Neural crest cell (in vitro differentiated cells): ENCODE results near the gene CHRDL2. TPM values are rescaled to one million over a fixed set of nuclear protein-coding genes. Genes with fewer than 3 reads are reported as not detected.
A peak's percentile ranks its signal among the peaks of the same experiment; 100 is the strongest.

Source experiments
- DNase-seq: peaks from one replicate; pipeline ENCODE4 v3.0.0; 2021; ENCODE audit warnings: low read depth, mixed read lengths, low spot score
- H3K27ac Mint-ChIP-seq: one replicate; pipeline ENCODE4 v1.8.0; 2021; ENCODE audit warnings: mild to moderate bottlenecking, mixed read lengths; ENCODE audit not compliant: unreplicated experiment
- H3K27me3 Mint-ChIP-seq: 2 replicates; pipeline ENCODE4 v1.8.0; 2021; ENCODE audit warnings: low read depth, mild to moderate bottlenecking, mixed read lengths
- H3K36me3 Mint-ChIP-seq: 2 replicates; pipeline ENCODE4 v1.8.0; 2021; ENCODE audit warnings: low read depth, mild to moderate bottlenecking, mixed read lengths
- H3K4me1 Mint-ChIP-seq: 2 replicates; pipeline ENCODE4 v1.8.0; 2021; ENCODE audit warnings: mixed read lengths
- H3K4me3 Mint-ChIP-seq: one replicate; pipeline ENCODE4 v1.8.0; 2021; ENCODE audit warnings: mild to moderate bottlenecking, mixed read lengths
- H3K9me3 Mint-ChIP-seq: 2 replicates; pipeline ENCODE4 v1.8.0; 2021; ENCODE audit warnings: mixed read lengths
- CTCF ChIP-seq: fragments of 200-600 bp; sonication (generic); conservative IDR thresholded peaks from 2 replicates; pipeline ENCODE4 v1.5.0; 2021; ENCODE audit warnings: antibody characterized with exemption, mild to moderate bottlenecking
- total RNA-seq: library from RNA; stranded (reverse); gene quantifications from 2 replicates; pipeline ENCODE4 v1.2.1, GENCODE V29; 2021

Gene CHRDL2
- total RNA-seq, 1 donor from 2014 or later = 0.35 TPM

DNA sequence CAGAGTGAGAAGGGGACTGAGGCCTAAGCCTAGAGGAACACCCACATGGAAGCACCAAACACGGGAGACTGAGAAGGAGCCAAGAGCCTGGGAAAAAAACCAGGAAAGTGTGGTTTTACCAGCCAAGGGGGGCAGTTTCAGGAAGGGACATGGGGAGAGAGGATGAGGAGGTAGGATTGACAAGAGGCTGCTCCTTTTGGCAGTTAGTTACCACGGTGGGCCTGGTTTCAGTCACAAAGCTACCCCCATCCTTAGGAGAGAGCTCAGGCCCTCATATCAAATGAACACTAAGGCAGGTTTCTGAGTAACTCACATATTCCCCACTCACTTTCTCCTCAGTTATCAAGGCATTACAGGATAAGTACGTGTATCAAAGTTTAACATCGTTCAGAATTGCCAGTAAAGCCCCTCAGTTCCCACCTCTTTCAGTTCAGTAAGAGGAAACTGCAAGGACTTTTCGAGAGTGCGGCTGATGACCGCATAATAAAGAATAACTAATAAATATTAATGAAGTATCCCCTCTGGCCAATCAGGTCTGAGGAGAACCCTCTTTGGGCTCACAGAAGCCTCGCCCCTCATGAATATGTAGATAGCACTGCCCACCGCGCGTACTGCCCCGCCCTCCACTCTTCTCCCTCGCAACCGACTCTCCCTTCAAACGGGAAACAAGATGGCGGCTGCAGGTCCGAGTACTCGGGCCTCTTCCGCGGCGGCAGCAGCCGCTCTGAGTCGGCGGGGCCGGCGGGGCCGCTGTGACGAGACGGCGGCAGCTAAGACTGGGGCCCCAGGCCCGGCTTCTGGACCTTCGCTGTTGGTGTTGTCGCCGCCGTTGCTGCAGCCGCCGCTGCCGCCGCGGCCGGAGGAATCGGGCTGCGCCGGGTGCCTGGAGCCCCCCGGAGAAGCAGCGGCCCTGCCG lies 17.2 kb upstream of the CHRDL2 start, which contains the start of gene RNF169:
TSS of gene RNF169 (plus strand) at position 639 of the 916 bp plus-strand sequence. CDS start at position 671, 32 bp downstream.
- H3K9me3 Mint-ChIP-seq = no peaks in the 10 kb centered on the region
- H3K36me3 Mint-ChIP-seq = peaks cover 3% of the 10 kb centered on the region
- peaks cover 30% of the 10 kb centered on the region for H3K4me1 Mint-ChIP-seq
- peak within 1 kb of the TSS; percentile 99 for H3K4me3 Mint-ChIP-seq
- TF ChIP-seq CTCF = no peak
- H3K27ac Mint-ChIP-seq = peak within 1 kb of the TSS; percentile 95
- no peaks in the 10 kb centered on the region for H3K27me3 Mint-ChIP-seq
- peak; percentile 85 for DNase-seq

DNA sequence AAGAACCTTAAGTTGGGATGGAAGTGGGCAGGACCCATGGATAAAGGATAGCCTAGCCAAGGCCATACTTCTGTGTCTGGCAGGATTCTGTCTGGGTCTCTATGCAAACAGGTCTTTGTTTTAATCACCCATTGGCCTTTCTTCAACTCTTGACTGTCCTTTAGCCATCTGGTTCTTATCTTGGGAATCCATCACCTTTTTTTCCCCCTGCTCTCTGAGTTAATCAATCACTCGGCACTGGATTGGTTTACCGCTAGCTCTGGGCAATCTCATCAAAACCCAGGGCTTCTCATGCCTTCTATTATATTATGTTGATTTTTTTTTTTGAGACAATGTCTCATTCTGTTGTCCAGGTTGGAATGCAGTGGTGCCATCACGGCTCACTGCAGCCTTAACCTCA lies 15.6 kb upstream of the CHRDL2 start:
- no peak overlapping the region for H3K4me3 Mint-ChIP-seq
- no peaks in the 10 kb centered on the region for H3K27me3 Mint-ChIP-seq
- DNase-seq = no peak
- peaks cover 30% of the 10 kb centered on the region for H3K4me1 Mint-ChIP-seq
- H3K36me3 Mint-ChIP-seq = peaks cover 3% of the 10 kb centered on the region
- no peak for TF ChIP-seq CTCF
- no peaks in the 10 kb centered on the region for H3K9me3 Mint-ChIP-seq
- no peak overlapping the region for H3K27ac Mint-ChIP-seq

DNA sequence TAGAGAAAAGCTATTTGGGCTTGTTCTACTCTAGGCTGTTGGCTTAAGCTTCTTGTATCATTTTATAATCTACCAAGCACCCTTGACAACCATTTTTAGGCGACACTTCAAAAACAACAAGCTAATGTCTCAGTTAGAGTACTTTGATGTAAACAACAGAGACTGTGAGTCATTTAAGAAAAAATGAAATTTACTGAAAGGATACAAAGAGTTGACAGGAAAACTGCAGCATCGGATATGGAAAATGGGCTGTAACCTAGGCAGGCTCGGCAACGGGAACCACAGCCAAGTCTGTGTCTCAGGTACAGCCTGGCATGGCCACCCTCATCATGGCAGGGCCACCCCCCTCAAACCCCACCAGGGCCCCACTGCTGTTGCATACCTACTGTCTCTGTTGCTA lies 13.1 kb upstream of the CHRDL2 start:
- H3K27me3 Mint-ChIP-seq = peaks cover 4% of the 10 kb centered on the region
- H3K4me3 Mint-ChIP-seq = no peak overlapping the region
- no peak for DNase-seq
- no peak overlapping the region for H3K27ac Mint-ChIP-seq
- H3K9me3 Mint-ChIP-seq = peaks cover 4% of the 10 kb centered on the region
- TF ChIP-seq CTCF = no peak
- peaks cover 14% of the 10 kb centered on the region for H3K4me1 Mint-ChIP-seq
- H3K36me3 Mint-ChIP-seq = no peaks in the 10 kb centered on the region

DNA sequence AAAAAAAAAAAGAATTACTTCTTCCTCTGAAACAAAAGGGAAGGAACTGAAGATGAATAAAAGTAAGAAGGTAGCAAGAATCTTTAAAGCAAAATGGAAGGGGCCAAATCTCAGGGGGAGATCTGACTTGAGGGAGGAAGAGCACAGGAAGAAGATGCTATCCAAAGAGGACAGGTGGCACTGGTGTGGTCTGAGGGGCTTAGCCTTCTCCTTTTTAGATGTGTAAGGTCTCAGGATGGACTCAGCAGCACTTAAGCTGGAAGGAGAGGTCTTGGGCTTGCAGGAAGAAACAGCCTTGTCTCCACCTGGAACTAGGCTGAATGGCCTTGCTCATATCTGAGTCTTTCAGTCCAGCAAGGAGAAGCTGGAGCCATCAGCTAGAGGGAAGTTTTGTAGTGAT lies 12.4 kb upstream of the CHRDL2 start:
- no peaks in the 10 kb centered on the region for H3K36me3 Mint-ChIP-seq
- H3K27me3 Mint-ChIP-seq = peaks cover 9% of the 10 kb centered on the region
- no peak for TF ChIP-seq CTCF
- H3K9me3 Mint-ChIP-seq = peaks cover 4% of the 10 kb centered on the region
- H3K4me3 Mint-ChIP-seq = no peak overlapping the region
- peaks cover 12% of the 10 kb centered on the region for H3K4me1 Mint-ChIP-seq
- H3K27ac Mint-ChIP-seq = no peak overlapping the region
- no peak for DNase-seq

DNA sequence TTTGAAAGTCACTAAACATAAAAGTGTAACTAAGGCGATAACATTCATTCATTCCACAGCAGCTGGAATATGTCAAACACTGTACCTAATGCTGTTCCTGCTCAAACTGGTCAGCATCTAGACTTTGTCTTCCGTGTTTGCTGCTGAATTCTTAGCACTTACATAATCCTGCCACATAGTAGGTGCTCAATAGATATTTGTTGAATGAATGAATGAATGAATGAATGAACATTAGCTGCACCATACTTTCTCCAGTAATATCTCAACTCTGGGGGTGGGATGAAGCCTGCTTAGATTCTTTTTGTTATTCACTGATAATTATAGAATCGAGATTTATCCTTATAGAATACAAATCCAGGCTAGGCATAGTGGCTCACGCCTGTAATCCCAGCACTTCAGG lies 10.8 kb upstream of the CHRDL2 start:
- Mint-ChIP-seq H3K4me3 (no peak overlapping the region), H3K27me3 (peaks cover 9% of the 10 kb centered on the region), H3K4me1 (no peaks in the 10 kb centered on the region), H3K27ac (no peak overlapping the region), H3K36me3 (no peaks in the 10 kb centered on the region), H3K9me3 (peaks cover 4% of the 10 kb centered on the region)
- no peak for DNase-seq
- TF ChIP-seq CTCF = no peak
